ENCODE measurements around the gene FBXO10.
"Not testable (repeated sequence)": the region's sequence is repeated elsewhere in the genome, so short reads cannot be mapped to it uniquely, and the experiment has no call there.

FBXO10 gene, protein sequence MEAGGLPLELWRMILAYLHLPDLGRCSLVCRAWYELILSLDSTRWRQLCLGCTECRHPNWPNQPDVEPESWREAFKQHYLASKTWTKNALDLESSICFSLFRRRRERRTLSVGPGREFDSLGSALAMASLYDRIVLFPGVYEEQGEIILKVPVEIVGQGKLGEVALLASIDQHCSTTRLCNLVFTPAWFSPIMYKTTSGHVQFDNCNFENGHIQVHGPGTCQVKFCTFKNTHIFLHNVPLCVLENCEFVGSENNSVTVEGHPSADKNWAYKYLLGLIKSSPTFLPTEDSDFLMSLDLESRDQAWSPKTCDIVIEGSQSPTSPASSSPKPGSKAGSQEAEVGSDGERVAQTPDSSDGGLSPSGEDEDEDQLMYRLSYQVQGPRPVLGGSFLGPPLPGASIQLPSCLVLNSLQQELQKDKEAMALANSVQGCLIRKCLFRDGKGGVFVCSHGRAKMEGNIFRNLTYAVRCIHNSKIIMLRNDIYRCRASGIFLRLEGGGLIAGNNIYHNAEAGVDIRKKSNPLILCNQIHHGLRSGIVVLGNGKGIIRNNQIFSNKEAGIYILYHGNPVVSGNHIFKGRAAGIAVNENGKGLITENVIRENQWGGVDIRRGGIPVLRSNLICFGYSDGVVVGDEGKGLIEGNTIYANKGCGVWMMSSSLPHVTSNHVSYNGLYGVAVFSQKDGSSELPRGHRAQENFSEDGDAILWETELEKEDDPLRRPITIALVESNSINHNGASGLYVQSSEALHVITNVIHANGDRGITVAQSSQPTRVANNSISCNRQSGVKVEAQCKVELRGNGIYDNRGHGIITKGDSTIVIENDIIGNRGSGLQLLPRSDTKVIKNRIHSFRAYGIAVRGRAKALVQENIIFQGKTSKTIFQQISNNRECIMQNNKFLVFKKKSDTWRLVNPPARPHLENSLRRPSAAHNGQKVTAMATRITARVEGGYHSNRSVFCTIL

GRCh38 chr9:37575921-37576721 is at the start of gene FBXO10:
FBXO10 (minus strand) TSS chr9:37576380; CDS start chr9:37541768, 34,612 bp downstream.
- peak; percentile 20 for DNase-seq (ENCODE audit: low read depth)

DNA sequence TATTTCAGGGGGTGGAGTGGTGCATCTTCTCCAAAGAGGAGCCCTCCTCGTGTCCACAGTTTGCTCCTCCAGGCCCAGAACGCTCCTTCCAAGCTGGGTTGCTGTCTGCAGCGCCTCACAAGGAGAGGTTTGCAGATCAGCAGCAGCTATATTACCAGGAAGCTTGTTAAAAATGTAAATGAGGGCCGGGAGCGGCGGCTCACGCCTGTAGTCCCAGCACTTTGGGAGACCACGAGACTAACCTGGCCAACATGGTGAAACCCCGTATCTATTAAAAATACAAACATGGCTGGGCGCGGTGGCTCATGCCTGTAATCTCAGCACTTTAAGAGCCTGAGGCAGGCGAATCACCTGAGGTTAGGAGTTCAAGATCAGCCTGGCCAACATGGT is 49.6 kb upstream of the FBXO10 start:
- DNase-seq (ENCODE audit: low read depth) = no peak

DNA sequence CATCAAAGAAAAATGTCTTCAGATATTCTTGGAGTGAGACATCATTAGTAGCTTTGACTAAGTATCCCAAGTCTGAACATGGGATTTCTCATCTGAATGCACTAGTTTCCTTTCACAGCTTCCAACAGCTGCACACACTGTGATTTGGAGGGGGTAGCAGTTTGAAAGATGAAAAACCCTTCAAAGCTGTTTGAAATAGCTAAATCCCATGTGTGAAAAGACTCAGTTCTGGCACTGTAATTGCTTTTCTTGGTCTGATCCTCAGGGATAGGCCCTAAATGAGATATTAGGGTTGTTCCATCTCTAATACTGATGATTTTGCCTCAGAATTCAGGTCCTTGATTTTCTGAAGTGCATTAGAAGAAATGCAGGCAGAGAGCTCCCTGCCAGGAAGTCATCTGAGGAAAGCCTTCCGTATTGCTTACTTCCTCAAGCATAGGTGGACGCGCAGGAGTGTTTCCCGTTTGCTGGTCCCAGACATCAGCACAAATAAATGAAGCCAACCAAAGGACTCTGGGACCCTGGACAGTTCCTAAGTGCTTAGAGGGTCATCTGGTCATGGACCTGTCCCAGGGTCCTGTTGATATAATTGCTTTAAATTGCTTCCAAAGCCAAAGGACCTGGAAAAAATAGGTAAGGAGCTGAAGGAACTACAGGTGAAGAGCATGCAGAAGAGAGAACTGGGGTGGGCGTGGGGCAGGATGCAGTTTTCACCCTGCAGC is 49.0 kb upstream of the FBXO10 start:
- DNase-seq (ENCODE audit: low read depth) = no peak

- DNase-seq (ENCODE audit: low read depth) = no peak
Observed at GRCh38 chr9:37624073-37624472, 47.9 kb upstream of the FBXO10 start.

GRCh38 chr9:37623267-37623666 is 47.1 kb upstream of the FBXO10 start:
- DNase-seq (ENCODE audit: low read depth) = no peak

GRCh38 chr9:37622462-37622861 is 46.3 kb upstream of the FBXO10 start:
- no peak for DNase-seq (ENCODE audit: low read depth)

DNA sequence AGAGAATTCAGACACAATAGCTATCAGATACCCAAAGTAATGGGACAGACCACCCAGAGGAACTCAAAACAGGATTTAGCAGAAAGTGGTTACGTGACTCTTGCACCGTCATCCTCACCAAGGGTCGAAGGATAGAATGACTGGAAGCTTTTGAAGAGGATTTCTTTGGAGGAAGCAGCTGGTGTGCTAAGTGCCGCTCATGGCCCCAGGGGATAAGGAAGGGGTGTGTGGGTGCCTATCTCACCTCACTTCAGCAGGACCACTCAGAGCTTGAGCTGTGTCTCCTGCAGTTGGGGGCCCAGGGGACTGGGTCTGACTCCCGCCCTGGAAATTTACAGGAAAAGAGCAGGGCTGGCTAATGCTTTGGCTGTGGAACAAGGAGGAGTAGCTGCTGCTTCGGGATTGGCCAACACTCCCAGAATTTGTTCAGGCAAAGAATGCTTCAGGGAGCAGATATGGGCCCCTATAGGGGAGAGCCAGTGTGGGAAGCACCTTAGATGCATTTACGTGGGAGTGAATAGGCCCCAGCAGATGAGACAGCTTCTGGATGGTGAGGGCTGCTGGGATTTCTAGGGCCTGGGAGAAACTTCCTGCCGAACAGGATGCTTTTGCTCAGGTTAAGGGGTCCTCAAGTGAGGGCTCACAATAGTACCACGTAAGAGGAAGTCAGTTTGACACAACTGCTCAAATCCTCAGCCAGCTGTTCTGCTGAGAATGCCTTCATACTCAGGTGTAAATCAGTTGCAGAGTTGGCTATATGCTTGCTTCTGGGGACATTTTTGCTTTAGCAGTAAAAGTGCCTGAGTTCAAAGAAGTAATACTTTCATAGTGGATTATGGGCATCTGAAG is 45.3 kb upstream of the FBXO10 start:
- no peak for DNase-seq (ENCODE audit: low read depth)

DNA sequence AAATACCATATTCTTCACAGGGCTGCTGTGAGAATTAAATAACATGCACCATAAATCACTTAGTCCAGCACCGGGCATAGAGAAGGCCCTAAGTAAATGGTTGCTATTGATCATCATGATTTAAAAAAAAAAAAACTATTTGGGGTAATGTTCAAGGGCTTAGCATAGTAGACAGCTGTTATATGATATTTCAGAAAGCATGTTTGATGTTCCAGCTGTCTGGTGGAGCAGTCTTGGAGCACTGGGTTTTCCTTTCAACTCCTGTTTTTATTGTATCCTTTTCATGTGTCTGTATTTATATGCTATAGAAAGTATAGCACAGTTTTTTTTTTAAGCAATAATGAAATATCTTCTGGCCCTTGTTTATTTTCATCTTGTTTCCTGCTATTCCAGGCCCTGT is 44.2 kb upstream of the FBXO10 start:
- no peak for DNase-seq (ENCODE audit: low read depth)

DNA sequence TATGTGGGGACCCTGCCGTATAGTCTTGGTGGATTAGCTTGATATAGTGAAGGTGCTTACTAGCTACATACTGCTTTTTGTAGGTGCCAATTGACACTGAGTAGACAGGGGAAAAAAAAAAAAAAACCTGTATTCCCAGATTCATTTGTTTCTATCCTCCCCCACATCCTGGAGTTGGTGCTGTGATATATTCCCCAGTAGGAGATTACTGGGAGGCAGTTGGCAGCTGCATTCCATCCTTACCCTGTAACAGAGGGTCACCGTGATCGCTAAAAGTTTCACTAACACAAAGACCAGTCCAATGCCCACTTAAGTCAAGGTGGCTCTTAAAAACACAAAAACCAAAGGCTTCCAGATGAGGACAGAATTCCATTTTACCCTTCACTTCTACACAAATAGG is 43.6 kb upstream of the FBXO10 start:
- DNase-seq (ENCODE audit: low read depth) = no peak

DNA sequence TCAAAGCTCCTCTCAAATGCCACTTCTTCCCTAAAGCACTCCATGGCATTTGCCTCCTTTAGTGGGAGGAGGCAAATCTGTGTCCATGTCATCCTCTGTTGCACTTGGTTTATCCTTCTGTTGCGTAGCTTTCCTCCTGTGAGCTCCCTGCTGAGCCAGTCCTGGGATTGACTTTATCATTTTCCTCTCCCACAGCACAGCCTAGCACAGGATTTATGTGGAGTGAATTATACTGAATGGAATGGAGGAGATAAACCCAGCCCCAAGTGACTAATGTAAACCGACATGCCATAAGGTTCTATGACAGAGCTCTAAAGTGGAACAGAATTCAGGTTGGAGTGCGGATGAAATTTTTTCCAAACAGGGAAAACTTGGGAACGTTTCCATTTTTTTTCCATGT is 42.6 kb upstream of the FBXO10 start:
- DNase-seq (ENCODE audit: low read depth) = no peak

- no peak for DNase-seq (ENCODE audit: low read depth)
Observed at GRCh38 chr9:37617832-37618231, 41.7 kb upstream of the FBXO10 start.

DNA sequence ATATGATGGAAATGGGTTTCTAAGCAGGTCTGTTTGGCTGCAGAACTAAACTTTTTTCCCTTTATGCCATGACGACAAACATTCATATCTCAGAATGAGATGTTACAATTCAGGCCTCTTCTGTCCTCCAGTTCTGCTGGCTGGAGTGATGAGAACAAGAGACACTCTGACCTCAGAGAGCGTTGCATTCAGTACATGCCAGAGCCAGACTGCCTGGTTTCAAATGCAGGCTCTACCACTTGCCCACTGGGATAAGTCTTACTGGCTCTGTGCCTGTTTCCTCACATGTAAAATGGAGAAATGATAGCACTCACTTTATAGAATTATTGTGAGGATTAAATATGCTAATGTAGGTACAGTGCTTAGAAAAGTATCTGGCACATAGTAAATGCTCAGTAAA is 41.0 kb upstream of the FBXO10 start:
- no peak for DNase-seq (ENCODE audit: low read depth)

DNA sequence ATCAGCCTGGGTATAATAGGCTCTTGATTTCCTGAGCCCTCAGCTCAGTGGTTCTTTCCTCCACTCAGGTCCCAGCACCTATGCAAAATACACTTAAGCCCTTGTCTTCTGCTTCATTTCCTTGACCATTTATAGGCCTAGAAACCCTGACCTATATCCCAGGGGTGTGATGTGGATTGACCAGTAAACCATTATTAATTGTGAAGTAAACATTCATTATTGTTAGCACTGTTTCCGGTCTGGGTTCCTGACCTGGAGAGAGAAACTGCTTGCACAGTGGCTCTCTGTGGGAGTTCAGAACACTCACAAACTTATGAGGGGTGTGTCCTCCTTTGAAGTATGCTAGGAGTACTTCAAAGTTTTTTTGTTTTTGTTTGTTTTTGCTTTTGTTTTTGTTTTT is 35.8 kb upstream of the FBXO10 start:
- no peak for DNase-seq (ENCODE audit: low read depth)

GRCh38 chr9:37611014-37611413 is 34.8 kb upstream of the FBXO10 start:
- no peak for DNase-seq (ENCODE audit: low read depth)

GRCh38 chr9:37609735-37610397 is 33.7 kb upstream of the FBXO10 start:
- no peak for DNase-seq (ENCODE audit: low read depth)

DNA sequence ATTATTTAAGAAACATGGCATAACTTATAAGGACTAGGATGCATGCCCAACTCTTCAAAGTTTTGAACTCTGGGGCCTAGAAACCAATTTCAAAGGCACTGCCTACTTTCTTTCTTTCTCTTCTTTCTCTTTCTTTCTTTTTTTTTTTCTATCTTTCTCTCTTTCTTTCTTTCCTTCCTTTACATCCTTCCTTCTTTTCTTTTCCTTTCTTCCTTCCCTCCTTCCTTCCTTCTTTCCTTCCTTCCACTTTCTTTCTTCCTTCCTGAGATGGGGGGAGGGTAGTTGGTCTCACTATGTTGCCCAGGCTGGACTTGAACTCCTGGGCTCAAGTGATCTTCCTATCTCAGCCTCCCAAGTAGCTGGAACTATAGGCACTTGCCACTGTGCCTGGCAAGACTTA is 32.1 kb upstream of the FBXO10 start:
- no peak for DNase-seq (ENCODE audit: low read depth)

- DNase-seq (ENCODE audit: low read depth) = no peak
Observed at GRCh38 chr9:37604296-37604695, 28.1 kb upstream of the FBXO10 start.

DNA sequence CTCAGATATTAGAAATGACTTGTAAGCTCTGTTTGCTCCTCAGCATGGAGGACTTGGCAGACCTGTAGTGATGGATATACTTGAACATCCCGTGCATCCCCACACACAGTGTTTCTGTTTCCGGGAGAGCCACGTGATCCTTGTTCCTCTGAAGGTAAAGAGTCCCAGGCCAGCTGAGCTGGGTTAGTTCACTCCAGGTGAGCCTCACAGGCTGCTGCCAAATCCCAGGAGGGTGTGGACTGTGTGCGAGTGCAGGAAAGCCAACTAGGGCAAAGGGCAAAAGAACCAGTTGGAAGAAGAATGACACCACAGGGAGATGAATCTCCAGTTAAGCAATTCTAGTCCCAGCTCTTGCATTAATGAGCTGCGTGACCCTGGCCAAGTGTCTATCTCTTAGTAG is 26.6 kb upstream of the FBXO10 start:
- DNase-seq (ENCODE audit: low read depth) = no peak

- not testable (repeated sequence) for DNase-seq (ENCODE audit: low read depth)
Observed at GRCh38 chr9:37602061-37602460, 25.9 kb upstream of the FBXO10 start.

- DNase-seq (ENCODE audit: low read depth) = no peak
Observed at GRCh38 chr9:37596504-37596903, 20.3 kb upstream of the FBXO10 start.

Data from activated T-helper 1 cell treated with Interleukin-2 at 50 U/mL for 16 hours (primary cell).